ENCODE measurements around the gene TRABD2B.

The TRABD2B gene

DNA sequence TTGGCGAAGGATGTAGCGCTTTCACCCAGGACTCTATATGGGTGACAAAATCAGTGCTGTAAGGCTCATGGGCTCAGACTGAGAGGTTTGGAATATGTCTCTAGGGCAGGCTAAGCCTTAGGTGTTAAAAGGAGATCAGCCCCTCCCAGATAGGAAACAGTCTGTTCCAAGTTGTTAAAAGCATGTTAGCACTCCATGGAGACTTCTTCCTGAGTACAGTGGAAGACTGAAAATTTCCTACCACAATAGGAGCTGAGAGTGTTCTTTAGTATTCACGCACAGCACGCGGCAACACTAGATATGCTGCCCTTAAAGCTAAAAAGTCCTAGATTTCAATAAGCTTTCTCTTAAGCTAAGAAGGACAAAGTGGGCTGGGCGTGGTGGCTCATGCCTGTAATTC is 122.1 kb downstream of the TRABD2B start:
- no peak for DNase-seq (ENCODE audit: low spot score)

DNA sequence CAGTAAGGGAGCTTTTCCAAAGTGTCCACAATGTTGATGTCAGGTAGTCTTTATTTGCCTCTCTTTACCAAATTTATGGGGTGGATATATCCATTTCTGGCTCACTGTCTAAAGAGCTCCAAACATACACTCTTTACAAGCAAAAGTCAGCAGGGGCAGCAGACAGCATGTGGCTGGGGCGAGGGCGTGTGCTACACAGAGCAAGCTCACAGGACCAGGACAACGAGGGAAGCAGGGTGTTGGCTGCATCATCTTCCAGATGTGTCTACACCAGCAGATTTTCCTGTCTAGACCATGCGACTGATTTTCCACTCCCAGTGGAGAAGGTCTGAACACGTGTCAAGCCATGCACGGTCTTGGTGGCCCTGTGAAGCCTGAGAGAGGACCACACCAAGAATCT is 123.8 kb downstream of the TRABD2B start:
- no peak for DNase-seq (ENCODE audit: low spot score)

DNA sequence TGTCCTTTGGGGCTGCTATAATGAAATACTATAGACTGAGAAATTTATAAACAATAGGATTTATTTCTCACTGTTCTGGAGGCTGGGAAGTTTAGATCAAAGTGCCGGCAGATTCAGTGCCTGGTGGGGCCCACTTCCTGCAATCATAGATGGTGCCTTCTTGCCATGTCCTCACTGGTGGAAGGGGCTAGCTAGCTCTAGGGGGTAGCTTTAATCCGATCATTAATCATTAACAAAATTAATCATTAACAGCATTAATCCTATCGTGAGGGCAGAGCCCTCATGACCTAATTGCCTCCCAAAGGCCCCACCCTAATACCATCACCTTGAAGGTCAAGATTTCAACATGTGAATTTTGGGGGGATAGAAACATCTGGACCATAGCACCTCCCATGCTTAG is 124.3 kb downstream of the TRABD2B start:
- no peak for DNase-seq (ENCODE audit: low spot score)

DNA sequence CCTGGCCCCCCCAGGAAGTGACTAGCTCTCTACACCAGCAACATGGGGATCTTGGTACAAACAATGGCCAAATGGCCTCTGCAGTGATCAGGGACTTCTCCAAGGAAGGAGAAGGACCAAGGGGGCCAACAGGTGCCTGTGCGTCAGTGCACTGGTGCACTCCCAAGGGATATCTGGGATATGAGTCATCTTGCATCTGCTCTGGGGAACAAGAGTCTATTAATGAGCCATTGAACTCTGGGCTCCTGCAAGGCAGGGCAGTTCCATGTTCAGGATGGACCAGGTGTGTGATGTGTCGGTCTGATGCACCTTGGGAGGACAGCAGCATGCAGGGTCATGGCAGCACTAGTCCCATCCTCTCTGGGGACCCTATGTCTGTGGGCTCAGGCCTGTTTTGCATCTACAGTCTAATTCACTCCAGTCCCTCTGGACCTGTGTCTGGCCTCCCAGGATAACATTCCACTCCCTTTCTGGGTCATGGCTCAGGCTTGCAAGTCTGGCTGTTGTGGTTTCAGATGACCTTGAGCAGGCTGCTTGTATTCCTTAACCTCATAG is 125.3 kb downstream of the TRABD2B start:
- DNase-seq (ENCODE audit: low spot score), result no peak

DNA sequence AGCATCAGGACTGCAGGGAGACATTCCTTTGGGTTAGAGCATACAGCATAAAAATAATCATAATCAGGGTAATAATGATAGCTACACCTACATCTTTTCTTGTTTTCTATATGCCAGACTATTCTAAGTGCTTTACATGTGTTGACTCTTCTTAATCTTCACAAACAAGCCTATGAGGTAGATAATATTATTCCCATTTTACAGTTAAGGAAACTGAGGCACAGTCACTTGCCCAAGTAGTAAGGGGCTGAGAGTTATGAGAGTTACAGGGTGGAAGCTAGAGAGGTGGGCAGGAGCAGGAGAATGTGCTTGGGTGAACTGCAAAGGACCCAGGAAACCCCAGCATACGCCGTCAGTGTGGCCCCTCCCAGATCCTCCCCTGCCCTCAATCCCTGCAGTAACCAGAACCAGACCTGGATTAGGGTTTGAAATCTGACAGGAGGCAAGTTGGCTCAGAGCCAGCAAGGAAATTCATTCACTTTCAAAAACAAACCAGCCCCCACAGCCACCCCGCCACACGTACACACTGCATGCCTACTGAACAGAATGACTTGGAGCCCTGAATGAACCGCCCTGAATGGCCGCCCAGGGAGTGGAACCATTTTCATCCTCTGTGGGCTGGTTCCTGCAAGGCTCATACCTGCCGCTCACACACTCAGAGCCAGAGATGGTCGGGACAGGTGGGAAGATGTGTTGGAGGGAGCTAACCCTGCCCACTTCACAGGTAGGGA is 126.1 kb downstream of the TRABD2B start:
- no peak for DNase-seq (ENCODE audit: low spot score)

DNA sequence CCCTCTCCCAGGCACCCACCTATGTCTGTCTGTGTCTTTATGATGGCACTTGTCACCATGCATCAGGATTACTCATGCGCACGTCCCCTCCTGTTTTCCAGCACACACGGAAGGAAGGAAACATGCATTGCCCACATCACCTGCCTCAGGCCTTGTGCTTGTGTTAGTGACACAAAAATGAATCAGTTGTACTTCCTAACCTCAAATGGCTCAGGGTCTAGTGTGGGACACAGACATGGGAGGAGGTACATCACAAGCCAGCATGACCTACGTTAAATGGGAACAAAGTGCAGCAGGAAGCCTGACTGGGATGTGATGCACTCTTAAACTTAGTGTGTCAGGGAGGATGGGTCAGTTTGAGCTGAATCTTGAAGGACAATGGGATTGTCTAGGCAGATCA is 126.7 kb downstream of the TRABD2B start:
- no peak for DNase-seq (ENCODE audit: low spot score)

DNA sequence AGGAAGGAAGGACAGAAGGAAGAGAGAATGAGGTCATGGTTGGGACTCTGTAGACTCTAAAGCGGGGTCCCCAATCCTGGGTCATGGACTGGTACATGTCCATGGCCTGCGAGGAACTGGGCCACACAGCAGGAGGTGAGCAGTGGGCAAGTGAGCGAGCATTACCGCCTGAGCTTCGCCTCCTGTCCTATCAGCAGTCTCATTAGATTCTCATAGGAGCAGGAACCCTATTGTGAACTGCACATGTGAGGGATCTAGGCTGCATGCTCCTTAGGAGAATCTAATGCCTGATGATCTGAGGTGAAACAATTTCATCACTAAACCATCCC is 128.9 kb downstream of the TRABD2B start:
- DNase-seq (ENCODE audit: low spot score), result no peak

DNA sequence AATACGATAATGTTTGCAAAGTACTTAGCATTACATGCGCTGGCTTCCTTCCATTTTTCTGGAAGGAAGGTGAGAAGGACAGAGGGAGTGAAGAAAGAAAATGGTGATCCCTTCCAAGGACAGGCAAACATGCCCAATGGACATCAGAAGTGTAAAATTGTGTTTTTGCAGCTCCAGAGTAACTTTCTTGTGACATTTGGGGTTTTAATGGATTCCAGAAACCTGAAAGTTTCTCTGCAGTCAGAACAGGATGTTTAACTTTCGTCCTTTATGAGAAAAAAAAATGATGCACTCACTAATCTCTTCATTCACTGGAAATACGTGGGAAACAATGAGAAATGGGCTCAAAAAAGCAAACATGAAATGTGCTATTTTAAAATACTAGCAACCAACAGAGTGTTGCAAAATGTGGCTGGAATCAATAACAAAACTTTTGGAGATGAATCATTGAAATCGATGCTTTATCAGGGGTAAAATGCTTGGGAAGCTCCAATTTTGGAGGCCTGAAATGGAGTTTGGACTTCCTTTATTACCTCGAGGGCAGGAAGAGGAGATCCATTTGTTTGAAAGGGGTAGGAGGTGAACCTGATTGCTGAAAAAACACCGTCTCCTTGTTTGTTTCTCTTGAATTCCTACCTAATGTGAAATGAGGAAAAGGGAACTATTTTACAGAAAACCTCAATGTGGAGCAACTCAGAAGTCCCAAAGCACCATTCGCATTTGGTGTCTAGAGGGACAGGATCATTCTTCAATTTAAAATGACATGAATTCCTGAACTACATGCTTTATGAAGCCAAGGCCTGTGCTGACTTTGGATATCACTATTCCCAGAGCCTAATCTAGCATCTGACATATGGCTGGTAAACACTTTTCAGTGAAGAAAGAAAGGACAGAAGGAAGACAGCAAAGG is 129.5 kb downstream of the TRABD2B start:
- DNase-seq (ENCODE audit: low spot score), result no peak

DNA sequence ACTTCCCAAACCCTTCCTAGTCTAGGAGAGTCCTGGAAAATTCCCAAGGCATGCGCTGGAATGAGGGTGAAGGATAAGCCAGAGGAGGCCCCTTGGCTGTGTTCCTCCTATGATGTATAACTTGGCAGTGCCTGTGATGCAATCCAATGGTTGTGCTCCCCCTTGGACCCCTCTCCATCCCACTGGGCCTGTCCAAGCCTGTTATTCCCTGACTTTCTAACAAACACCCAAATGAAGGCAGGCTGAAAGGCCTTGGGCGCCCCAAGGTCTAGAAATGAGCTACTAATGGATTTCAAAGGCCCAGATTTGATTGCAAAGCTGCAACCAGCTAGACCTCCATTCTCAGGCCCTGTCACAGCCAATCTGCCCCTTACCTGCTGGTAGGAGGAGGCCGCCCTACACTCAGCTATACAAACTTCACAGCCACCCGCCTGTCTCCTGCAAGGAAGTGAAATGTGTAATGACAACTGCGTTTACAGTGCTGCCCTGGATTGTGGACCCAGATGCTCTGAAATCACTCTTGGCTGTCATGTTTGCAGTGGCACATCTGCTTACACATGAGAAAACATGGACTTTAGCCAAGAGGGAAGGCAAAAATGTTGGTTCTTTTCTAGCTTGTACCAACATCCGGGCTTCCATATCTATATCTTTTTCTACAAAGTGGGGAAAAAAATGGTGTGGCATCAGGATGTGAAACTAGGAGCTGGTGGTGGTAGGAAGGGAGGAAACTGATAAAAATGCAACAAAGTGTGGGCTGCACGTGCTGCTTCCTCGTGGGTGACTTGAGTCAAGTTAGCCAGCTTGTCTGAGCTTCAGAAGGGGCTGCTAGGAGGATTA is 130.4 kb downstream of the TRABD2B start:
- DNase-seq (ENCODE audit: low spot score), result no peak

DNA sequence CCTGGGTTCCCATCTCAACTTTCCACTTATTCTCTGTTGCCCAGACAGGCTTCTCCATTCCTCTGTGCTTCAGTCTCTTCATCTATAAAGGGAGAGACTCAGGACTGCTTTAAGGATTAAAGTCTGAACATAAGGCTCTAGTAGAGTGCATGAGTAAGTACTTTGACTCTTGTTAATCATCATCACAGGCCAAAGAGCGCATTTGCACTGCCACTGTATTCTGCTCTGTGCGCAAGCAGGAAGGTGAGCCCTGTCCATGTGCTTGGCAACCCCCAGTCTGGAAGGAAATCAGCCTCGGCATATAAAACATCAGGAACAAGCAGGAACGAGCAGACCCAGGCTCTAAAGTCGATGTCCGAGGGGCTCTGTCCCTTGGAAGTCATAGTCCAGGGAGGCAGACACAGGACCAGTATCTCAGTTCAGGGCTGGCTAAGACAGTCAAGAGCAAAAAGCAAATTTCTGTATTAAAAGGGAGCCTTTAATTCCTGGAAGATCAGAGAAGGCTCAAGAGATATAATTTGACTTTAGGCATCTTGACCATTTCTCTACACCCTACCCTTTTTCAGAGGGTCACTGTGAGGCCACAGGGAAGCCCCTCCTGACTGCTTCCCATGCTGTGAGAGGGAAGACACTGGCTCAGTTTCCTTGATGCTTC is 131.2 kb downstream of the TRABD2B start:
- DNase-seq (ENCODE audit: low spot score), result no peak

DNA sequence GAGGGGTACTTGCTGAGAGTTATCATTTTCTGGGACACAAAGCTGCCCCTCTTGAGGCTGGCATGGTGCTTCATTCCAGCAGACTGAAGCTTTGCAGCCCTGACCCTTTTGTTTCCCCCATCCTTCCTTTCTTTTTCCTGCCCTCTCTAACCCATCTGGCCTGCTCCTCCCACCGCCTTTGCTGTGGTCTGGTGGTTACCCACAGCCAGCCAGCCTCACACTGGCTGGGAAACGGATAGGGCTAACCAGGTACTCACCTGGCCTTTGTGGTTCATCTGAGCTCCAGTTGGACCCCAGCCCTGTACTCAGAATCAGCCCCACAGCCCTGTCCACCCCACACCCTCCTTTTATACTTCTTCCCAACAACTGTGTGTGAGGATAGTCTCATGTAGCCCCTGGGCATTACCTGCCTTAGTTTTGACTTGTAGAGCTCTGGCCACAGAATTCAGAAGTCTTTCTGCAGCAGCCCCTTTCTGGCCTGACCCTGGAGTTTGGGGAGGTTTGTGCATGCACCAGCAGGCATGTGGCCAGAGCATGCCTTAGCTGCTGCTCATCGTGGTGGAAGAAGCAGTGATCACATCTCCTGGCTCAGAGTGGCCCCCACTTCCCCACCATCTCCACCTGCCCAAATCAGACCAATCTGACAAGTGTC is 138.0 kb downstream of the TRABD2B start:
- no peak for DNase-seq (ENCODE audit: low spot score)

DNA sequence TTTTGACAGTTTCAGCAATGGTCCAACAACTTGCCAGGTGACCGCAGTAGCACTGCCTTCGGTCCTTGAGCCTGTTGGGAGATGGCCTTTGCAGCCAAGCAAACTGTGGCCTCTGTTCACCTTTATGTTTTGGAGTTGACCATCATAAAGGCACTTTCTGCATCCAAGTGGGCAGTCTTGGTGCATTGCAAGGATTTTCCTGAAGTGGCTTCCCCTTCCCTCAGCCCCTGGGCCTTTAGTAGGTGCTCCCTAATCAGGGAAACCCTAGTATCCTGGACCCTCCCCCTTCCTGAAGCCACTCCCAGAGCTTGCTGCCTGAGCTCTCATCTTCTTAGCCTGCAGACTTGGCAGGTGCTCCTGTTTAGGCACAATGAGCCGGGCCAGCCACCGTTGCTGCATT is 140.2 kb downstream of the TRABD2B start:
- no peak for DNase-seq (ENCODE audit: low spot score)

DNA sequence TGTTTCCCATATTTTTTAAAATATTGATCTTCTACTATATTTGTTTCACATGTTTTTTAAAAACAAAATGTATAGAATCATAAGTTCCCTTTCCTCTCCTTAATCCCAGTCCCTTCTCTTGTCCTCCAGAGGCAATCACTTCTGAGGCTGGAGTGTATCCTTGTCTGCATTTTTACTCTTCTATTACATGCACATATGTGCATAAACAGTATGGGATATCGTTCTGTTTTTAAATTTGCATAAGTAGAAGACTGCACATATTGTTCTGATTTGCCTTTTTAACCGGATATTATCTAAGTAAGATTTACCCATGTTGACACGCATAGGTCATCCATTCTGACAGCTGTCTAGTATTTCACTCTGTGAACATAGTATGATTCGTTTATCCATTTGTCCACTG is 142.0 kb downstream of the TRABD2B start:
- no peak for DNase-seq (ENCODE audit: low spot score)

DNA sequence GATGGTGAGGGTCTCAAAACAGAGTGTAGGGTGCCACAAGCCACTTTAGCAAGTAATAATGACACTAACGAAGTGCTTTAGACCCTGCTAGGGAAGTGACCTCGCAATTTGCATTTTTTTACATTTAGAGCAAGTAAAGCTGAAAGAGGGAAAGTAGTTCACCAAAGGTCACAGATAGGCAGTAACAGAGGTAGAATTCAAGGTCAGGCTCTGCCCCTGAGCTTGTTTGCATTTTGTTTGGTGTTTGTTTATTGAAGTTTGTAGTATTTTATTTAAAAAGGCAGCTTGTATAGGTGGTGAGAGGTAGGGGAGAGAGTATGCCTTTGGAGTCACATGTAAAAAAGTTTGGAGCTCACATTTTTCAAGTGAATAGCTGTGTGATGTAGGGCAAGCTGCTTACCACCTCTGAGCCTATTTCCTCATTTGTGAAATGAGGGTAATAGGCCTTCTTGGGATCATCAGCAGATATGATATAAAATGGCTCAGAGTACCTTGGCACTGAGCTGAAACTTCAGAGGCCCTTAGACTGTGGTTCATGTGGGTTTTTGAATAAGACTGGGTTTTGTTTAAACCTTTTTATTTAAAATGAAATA is 142.5 kb downstream of the TRABD2B start:
- no peak for DNase-seq (ENCODE audit: low spot score)

DNA sequence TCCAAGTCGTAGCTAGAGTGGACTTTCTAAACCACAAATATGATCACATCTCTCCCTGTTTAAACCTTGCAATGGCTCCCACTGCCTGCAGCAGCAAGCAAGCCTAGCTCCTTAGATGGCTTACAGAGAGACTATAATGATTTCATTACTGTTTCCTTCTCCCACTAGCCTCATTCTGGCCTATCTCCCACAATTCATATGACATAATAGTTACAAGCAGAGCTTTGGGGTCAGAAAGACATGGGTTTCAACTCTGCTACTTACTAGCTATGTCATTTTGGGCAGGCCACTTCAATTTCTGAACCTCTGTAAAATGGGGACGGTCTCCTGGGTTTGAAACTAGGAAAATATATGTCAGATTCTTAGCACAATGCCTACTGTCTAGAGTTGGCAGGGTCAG is 143.3 kb downstream of the TRABD2B start:
- no peak for DNase-seq (ENCODE audit: low spot score)

DNA sequence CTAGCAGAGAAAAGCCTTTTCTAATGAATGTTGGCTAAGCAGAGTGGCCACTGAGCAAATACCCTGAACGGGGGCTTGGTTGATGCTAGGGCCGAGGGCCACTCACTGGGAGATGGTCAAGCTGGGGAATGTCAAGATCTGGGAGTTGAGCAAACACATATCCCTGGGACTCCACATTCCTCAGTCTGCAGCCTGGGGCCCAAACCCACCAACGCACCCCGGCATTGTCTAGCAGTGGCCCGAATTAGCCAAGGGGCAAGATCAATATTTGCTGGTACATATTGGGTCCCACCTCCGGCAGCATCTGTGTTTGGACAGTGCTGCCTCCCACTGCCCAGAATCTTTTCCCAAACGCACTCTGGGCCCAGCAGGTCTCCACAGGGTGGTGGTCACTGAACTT is 144.1 kb downstream of the TRABD2B start:
- DNase-seq (ENCODE audit: low spot score), result no peak

DNA sequence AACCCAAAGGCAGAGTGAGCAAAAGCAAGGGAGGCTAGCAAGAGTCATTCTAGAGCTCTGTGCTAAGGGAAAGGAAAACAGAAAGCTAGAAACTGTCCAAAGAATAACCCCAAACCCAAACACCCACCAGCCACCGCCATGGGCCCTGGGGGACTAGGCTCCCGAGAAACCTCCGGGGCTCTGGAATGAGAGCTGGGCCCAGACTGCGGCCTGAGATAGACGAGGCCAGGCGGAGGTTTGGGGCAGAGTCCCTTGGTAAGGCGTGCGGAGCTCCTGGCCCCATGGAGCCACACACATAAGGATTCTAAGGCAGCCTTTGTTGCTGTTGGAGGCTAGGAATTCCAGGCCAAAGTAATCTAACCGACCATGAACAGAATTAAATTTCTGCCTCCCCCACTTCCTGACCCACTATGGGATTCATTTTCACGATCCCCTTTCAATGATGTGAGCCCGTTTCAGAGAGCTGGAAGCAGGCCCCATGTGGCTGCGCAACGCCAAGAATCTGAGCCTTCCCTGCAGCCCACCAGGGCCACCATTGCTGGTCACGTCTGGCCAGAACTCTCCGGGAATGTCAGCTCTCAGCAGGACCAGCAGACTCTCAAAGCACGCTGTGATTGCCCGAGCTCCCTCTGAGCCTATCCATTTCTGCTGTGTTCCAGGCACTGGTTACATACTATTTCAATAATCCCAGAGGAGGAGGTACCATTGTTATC is 145.0 kb downstream of the TRABD2B start:
- DNase-seq (ENCODE audit: low spot score), result no peak

DNA sequence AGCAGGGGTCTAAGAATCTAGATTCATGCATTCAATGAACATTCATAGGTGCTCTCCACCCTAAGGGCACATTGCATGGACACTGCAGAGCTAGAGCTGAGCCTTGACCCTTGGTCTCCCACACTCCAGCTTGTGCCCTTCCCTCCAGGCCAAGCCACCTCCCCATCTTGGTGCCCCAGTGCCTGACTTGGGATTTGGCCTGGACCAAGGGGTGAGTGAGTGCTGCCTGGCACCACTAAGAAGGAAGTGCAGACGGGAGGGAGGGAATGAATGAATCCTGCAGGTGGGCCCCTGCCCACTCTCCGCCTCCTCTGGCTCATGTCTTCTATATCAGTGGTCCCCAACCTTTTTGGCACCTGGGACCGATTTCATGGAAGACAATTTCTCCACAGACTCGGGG is 146.7 kb downstream of the TRABD2B start:
- DNase-seq (ENCODE audit: low spot score), result no peak

DNA sequence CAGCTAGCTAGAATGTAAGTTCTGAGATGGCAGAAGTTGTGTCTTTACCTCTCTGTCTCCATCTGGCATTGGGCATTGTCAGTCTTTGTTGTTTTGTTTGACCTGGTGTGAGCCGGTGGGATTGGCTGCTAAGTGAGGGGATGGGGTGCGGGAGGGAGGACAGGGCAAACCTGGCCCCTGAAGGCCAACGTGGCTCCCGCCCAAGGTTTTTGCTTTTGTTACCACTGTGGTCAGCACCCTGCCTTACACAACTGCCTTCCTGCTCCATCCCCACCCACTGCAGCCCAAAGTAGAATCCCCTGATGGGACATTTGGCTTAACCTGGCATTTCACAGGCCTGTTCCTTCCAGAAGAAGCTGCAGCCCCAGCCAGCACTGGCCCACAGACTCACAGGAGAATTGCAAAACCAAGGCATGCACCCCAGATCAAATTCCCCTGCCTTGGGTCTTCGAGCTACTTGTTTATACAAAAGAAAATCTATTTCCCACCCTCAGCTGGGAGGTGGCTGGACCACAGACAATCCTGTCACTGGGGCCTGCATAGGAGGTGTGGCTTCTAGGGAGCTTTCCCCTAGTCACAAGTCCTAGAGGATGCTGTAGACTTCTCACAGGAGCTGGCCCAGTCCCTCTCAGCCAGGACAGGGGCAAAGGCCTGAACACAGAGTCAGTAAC is 147.5 kb downstream of the TRABD2B start:
- no peak for DNase-seq (ENCODE audit: low spot score)

Data from activated CD4-positive, alpha-beta T cell treated with anti-CD3 and anti-CD28 coated beads, Interleukin-2, Interleukin-4, amounts not matched to agents 100 ng/mL and 50 ng/mL, durations not matched to agents 16 hours and 8 hours (primary cell).